H1 (cell line): ENCODE results near the gene LRRC18. TPM values are rescaled to one million over a fixed set of nuclear protein-coding genes. Genes with fewer than 3 reads are reported as not detected.

Experiments used
- HDAC6 ChIP-seq: IDR thresholded peaks from one replicate; pipeline ENCODE4 v1.7.1; 2012; ENCODE audit warnings: low read depth, mild to moderate bottlenecking, inconsistent platforms, low read length, moderate library complexity
- SAP30 ChIP-seq: fragments of 300-600 bp; sonication (generic); IDR thresholded peaks from 2 replicates; pipeline ENCODE4 v1.7.1; 2012; ENCODE audit warnings: low read length, moderate library complexity, mild to moderate bottlenecking, inconsistent platforms; ENCODE audit not compliant: insufficient read depth, insufficient replicate concordance
- polyA plus RNA-seq, 7 experiments: library from polyadenylated mRNA; depleted of rRNA in 3 of 7; stranded (reverse) in 5 of 7; unstranded in 2 of 7; fragments of >200 nt in 5 of 7; fragments of 200-250 nt in 2 of 7; gene quantifications; 1 replicate in 5 of 7; 2 replicates in 1 of 7; 4 replicates in 1 of 7; pipeline versions ENCODE4 v1.2.1 to v1.2.3, GENCODE V29; 2011 to 2013; ENCODE audit warnings: missing spikeins in 2 of 7, mixed read lengths in 2 of 7
- total RNA-seq: library from RNA; stranded (reverse); fragmentation: NEBNext Ultra II Directional; extraction: Animal tissue kit (Norgen Biotek cat#: 25700); gene quantifications from 2 replicates; pipeline ENCODE4 v1.2.1, GENCODE V29; 2021

Gene LRRC18
- total and polyA plus RNA-seq, 2 of the 8 experiments (the other 6 are each of a cell fraction or from before 2014, with no cell fraction given), result not detected

GRCh38 chr10:48905311-48905710 lies 34.3 kb downstream of the LRRC18 start (continued):
- TF ChIP-seq HDAC6, result no peak
- TF ChIP-seq SAP30, result no peak
